Suprapubic skin (tissue), 4 donors: ENCODE measurements around the gene CENPX.

Experiments
- EP300 ChIP-seq: sonication (generic); formaldehyde crosslinking; IDR thresholded peaks from one replicate; pipeline ENCODE4 v1.6.1; 2017; ENCODE audit warnings: antibody characterized with exemption
- POLR2A ChIP-seq, 2 donors: fragments of 450-650 bp; IDR thresholded peaks; one replicate each; pipeline ENCODE4 v1.6.1; 2017; ENCODE audit warnings: antibody characterized with exemption in 2 of 2, mild to moderate bottlenecking in 2 of 2, moderate library complexity in 2 of 2
- POLR2AphosphoS5 ChIP-seq, 3 donors: sonication (generic); formaldehyde crosslinking; IDR thresholded peaks; one replicate each; pipeline ENCODE4 v1.6.1; 2017; ENCODE audit warnings: antibody characterized with exemption in 3 of 3
- TF ChIP-seq, protein P1 (sequence below), 2 donors: fragments of 200-600 bp in 1 of 2; fragments of 450-650 bp in 1 of 2; sonication (generic) in 1 of 2; IDR thresholded peaks; one replicate each; pipeline ENCODE4 v1.5.1; 2016 to 2019; ENCODE audit warnings: antibody characterized with exemption in 2 of 2, mild to moderate bottlenecking in 1 of 2, moderate library complexity in 1 of 2

DNA sequence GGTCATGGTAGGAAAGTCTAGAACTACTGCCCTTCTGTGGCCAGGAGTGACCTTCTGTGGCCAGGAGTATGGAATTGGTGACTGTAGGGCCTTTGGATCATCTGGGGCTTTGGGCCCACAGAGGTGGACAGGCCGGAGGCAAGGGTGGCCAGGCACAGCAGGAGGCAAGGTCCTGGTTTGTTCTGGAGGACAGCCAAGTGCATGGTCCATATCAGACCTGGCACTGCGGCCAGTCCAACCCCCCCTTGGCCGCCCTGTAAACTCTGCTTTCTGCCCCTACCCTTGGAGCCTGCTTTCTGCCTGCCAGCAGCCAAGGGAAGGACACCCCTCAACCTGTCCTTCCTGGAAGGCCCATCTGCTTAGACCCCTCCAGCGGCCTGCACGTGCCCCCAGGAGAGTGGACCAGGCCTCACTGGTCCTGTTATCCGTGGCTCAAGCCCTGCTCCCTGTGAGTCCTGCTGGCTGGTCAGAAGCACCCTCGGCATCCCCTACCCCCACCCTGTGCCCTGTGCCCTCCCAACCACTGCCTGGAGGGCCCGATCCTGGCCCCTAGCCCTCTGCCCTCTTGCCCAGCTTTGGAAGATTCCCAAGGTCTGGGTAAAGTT, 17.1 kb upstream of the CENPX start:
- TF ChIP-seq EP300 (no peak), POLR2A (IDR thresholded peaks at IDR 0.05) (no peak), POLR2AphosphoS5 (IDR thresholded peaks at IDR 0.05) (no peak)
- TF ChIP-seq, protein P1, sequence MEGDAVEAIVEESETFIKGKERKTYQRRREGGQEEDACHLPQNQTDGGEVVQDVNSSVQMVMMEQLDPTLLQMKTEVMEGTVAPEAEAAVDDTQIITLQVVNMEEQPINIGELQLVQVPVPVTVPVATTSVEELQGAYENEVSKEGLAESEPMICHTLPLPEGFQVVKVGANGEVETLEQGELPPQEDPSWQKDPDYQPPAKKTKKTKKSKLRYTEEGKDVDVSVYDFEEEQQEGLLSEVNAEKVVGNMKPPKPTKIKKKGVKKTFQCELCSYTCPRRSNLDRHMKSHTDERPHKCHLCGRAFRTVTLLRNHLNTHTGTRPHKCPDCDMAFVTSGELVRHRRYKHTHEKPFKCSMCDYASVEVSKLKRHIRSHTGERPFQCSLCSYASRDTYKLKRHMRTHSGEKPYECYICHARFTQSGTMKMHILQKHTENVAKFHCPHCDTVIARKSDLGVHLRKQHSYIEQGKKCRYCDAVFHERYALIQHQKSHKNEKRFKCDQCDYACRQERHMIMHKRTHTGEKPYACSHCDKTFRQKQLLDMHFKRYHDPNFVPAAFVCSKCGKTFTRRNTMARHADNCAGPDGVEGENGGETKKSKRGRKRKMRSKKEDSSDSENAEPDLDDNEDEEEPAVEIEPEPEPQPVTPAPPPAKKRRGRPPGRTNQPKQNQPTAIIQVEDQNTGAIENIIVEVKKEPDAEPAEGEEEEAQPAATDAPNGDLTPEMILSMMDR (IDR thresholded peaks at IDR 0.05) = no peak
